Jurkat, Clone E6-1 (cell line): ENCODE results near the gene ANAPC13. TPM values are rescaled to one million over a fixed set of nuclear protein-coding genes. Genes with fewer than 3 reads are reported as not detected.

ENCODE experiments used
- DNase-seq: peaks from one replicate; pipeline ENCODE4 v3.0.0-alpha.2; 2011; ENCODE audit warnings: low read depth, low spot score
- H3K4me3 ChIP-seq: 2 replicates; pipeline ENCODE4 v1.5.1; 2011; ENCODE audit warnings: mild to moderate bottlenecking, low read length, control low read depth, moderate library complexity
- polyA plus RNA-seq: library from polyadenylated mRNA; unstranded; fragments of >200 nt; gene quantifications from one replicate; pipeline ENCODE4 v1.2.1, GENCODE V29; 2012; ENCODE audit warnings: missing spikeins; ENCODE audit not compliant: insufficient read length, insufficient read depth

ANAPC13 gene, protein sequence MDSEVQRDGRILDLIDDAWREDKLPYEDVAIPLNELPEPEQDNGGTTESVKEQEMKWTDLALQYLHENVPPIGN
- 70.2 TPM for polyA plus RNA-seq

GRCh38 chr3:134485718-134486576 is at the start of gene ANAPC13, which contains the start of gene CEP63:
TSS of gene ANAPC13 (minus strand) at chr3:134485985. CDS start at chr3:134482904, 3,081 bp downstream.
TSS of gene CEP63 (plus strand) at chr3:134486057. CDS start at chr3:134495321, 9,264 bp downstream.
- H3K4me3 ChIP-seq = peak within 1 kb of the TSS; percentile 92
- DNase-seq = peak; percentile 99

DNA sequence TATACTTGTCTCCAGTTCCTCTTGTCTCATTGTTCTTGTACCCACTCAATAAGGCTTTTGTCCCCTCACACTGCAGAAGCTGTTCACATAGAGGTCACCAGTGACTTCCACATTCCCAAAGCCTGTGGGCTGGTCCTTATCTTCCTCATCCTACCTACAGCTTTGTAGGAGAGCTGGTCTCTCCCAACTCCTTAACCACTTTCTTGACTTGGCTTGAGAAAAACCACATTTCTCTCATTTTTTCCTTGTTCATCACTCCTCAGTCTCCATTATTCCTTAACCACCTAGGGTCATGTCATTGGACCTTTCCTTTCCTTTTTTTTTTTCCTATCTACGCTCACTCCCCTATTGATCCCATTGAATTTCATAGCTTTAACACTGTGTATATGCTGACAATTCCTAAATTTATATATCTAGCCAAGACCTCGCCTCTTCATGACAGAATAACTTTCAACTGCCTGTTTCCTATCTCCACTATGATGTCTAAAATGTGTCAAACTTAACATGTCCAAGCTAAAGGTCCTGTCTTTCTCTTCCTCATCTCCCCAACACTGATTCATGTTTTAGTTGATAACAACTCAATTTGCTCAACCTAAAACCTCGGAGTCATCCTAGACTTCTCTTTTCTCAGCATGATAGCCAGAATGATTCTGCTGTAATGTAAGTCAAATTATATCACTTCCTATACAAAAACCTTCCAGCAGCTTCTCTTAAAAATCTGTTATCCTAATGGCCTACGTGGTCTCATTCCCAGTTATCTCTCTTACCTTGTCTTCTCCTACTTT is 49.6 kb upstream of the ANAPC13 start:
- no peak for DNase-seq
- H3K4me3 ChIP-seq = no peak overlapping the region

DNA sequence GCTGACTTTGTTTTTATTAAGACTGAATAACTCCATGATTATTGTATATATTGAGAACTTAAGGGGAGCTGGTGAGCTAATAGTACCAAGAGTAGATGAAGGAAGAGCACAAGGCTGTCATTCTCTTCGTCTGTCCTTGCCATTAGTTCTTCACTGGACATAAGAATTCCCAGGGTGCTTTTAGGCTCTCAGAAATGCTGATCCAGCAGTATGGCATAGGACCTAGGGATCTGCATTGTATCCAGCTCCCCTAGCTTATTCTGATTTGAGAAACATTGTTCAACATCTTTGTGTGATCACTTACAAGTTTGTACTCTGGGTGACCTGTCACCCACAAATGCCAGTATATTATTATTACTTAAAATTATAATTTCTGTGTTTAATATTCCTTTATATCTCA is 47.7 kb upstream of the ANAPC13 start:
- no peak overlapping the region for H3K4me3 ChIP-seq
- no peak for DNase-seq

- H3K4me3 ChIP-seq = no peak overlapping the region
- DNase-seq = no peak
Observed at GRCh38 chr3:134527538-134528186, 41.9 kb upstream of the ANAPC13 start.

DNA sequence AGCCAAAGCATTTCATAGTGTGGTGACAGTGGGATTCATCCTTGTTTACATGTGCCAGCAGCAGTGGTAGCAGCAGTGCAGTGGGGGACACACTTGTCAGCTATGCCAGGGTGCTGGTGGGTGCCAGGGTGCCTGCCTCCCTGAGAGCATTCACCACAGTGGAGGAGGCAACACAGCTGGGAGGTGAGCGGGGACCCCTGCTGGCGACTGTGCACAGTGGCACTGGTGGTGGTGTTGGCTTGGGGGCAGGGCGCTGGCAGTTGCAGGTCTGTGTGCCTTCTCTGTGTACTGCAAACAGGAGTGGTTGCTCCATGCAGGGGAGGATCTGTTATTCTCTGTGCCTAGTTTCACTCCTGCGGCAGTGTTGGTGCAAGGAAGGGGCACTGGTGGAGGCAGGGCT is 41.3 kb upstream of the ANAPC13 start:
- no peak overlapping the region for H3K4me3 ChIP-seq
- DNase-seq = peak; percentile 63

DNA sequence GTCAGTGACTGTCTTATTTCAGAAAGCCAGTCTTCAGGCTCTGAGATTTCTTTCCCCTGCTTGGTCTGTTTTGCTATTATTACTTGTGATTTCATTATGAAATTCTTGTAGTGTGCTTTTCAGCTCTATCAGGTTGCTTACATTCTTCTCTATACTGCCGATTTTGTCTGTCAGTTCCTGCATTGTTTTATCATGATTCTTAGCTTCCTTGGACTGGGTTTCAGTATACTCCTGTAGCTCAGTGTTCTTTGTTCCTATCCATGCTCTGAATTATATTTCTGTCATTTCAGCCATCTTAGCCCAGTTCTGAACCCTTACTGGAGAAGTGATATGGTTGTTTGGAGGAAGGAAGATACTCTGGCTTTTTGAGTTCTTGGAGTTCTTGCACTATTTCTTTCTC is 40.5 kb upstream of the ANAPC13 start:
- no peak for DNase-seq
- no peak overlapping the region for H3K4me3 ChIP-seq

DNA sequence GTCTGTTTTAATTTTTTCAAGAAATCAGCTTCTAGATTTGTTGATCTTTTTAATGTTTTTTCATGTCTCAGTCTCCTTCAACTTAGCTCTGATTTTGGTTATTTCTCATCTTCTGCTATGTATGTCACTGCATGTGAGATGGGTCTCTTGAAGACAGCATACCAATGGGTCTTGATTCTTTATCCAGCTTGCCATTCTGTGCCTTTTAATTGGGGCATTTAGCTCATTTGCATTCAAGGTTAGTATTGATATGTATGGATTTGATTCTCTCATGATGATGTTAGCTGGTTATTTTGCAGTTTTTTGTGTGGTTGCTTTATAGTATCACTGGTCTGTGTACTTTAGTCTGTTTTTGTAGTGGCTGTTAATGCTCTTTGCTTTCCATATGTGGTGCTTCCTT is 39.5 kb upstream of the ANAPC13 start:
- no peak for DNase-seq
- H3K4me3 ChIP-seq = no peak overlapping the region

DNA sequence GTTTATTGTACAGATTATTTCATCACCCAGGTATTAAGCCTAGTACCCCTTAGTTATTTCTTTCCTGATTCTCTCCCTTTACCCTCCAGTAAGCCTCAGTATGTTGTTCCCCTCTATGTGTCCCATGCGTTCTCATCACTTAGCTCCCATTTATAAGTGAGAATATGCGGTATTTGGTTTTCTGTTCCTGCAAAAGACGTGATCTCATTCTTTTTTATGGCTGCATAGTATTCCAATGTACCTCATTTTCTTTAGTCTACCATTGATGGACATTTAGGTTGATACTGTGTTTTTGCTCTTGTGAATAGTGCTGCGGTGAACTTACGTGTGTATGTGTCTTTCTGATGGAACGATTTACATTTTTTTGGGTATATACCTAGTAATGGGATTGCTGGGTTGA is 36.8 kb upstream of the ANAPC13 start:
- no peak overlapping the region for H3K4me3 ChIP-seq
- DNase-seq = no peak

- H3K4me3 ChIP-seq = no peak overlapping the region
- no peak for DNase-seq
Observed at GRCh38 chr3:134517791-134518190, 32.0 kb upstream of the ANAPC13 start.

DNA sequence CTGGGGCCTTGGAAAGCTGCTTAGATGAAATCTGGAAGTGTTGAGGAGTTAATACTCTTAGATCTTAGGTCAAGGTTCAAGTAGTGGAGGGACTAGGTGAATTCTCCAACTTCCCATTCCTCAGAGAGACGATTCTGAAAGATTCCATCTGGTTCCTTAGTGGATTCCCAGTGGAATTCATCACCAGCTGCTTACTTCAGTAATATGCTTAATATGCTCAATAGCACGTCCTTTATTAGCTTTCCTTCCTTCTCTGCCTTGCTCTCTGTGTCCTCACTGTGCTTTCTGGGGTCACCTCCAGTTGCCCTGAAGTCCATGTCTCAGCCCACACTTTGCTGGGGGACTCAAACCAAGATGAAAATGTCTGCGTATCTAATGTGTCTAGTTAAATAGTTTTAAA is 31.1 kb upstream of the ANAPC13 start:
- no peak for DNase-seq
- H3K4me3 ChIP-seq = no peak overlapping the region

DNA sequence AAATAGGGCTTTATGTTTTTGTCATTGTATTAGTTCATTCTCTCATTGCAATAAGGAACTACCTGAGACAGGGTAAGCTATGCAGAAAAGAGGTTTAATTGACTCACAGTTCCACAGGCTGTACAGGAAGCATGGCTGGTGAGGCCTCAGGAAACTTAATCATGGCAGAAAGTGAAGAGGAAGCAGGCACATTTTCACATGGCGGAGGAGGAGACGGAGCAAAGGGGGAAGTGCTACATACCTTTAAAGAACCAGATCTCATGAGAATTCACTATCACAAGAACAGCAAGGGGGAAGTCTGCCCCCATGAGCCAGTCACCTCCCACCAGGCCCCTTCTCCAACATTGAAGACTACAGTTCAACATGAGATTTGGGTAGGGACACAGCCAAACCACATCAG is 25.7 kb upstream of the ANAPC13 start:
- H3K4me3 ChIP-seq = no peak overlapping the region
- no peak for DNase-seq

- DNase-seq = no peak
- H3K4me3 ChIP-seq = no peak overlapping the region
Observed at GRCh38 chr3:134505485-134505884, 19.7 kb upstream of the ANAPC13 start.

DNA sequence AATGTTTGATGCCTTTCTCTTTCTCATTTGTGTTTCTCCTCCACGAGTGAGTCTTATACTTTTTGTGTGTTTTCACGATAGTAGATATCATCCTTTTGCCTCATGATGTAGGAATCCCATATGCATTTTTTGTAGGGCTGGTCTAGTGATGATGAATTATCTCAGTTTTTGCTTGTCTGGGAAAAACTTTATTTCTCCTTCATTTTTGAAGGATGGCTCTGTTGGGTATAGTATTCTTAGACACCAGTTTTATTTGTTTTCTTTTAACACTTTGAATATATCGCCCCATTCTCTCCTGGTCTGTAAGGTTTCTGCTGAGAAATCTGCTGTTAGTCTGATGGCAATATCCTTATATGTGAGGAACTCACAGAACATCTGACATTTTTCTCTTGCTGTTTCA is 18.3 kb upstream of the ANAPC13 start:
- DNase-seq = no peak
- H3K4me3 ChIP-seq = no peak overlapping the region

- DNase-seq = no peak
- no peak overlapping the region for H3K4me3 ChIP-seq
Observed at GRCh38 chr3:134503266-134503665, 17.5 kb upstream of the ANAPC13 start.

DNA sequence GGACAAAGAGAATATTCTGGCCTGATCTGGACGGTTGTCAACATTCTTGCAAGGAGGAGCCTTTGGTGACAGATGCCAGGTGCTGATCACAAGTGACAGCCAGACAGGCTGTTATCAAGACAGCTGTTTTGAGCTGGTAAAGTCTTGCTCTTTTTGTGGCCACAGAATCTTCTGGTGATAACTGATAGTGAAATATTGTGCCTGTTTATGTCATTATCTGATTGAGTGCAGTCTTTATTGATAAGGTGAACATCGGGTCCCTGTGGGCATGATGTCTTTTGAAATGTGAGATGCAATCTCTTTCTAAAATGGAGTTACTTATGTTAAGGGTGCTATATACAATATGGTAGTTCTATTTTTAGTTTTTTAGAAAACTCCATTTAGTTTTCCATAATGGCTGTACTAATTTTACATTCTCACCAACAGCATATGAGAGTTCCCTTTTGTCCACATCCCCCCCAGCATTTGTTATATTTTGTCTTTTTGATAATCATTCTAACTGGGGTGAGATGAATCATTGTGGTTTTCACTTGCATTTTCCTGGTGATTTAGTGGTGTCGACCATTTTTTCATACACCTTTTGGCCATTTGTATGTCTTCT is 10.8 kb upstream of the ANAPC13 start:
- peak; percentile 92 for DNase-seq
- no peak overlapping the region for H3K4me3 ChIP-seq

DNA sequence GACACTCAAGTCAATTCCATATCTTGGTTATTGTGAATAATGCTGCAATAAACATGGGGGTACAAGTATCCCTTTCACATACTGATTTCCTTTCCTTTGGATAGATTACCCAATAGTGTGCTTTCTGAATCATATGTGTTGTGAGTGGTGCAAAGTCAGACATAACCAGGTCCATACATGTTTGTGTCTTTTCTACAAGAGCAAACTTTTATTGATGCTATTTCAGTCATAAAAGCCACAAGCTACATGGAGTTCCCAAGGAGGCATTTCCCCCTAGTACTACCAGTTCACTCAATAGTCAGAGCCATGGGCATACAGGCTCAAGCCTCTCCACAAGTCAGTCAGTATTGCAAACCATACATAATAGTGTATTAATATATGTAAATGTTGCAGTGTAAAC is 10.2 kb upstream of the ANAPC13 start:
- DNase-seq = no peak
- no peak overlapping the region for H3K4me3 ChIP-seq

DNA sequence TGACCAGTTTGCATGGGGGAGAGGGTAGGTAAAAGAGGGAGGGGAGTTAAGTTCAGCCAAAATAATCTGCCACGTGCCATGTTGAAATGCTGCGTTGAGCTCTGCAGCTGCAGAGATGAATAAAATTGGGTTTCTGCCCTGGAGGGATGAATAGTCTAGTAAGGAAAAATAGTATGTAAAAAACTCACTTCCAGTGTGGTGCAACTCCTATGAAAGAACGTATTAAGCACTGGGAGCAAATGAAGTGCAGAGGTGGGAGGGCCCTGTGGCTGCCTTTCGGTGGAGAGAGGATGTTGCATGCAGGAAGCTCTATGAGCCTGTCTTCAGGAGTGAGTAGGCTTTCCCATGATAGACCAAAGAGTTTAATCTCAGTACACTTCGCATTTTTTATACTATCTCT is 8.7 kb upstream of the ANAPC13 start:
- DNase-seq = peak; percentile 79
- peak overlapping the region; percentile 46 for H3K4me3 ChIP-seq

DNA sequence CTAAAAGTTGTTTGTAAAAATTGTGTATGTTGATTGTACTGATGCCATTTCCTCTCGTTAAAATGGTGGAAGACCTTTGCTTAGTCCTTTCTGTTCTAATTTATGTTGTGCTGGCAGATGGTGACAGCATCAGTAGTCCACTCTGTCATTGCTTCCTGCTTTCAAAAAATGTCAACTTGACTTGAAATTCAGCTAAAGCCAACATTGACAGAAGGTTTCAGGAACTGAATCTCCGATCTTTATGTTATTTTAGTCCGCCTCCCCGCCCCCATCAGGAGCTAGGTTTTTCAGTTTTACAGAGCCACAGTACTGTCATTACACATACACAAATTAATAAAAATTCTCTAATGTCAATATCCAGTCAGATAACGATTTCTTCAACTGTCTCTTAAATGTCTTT is 1.6 kb upstream of the ANAPC13 start:
- DNase-seq = no peak
- peak overlapping the region; percentile 92 for H3K4me3 ChIP-seq

- DNase-seq = peak; percentile 34
- peak overlapping the region; percentile 92 for H3K4me3 ChIP-seq
Observed at GRCh38 chr3:134486577-134487041, 824 bp upstream of the ANAPC13 start.
